ENCODE data around the gene ELF3.
"Not testable (repeated sequence)": the region's sequence is repeated elsewhere in the genome, so short reads cannot be mapped to it uniquely, and the experiment has no call there.

Gene ELF3

GRCh38 chr1:202010180-202011015 lies at the start of gene ELF3:
ELF3 (plus strand) TSS chr1:202010587; CDS start chr1:202011137, 550 bp downstream.
- peak within 1 kb of the TSS in 13 of 21 experiments; percentile 1 to 78 (median 41) for H3K27ac ChIP-seq
- peak within 1 kb of the TSS in 3 of 7 experiments; percentile 9 to 41 (median 10) for H3K4me3 ChIP-seq

DNA sequence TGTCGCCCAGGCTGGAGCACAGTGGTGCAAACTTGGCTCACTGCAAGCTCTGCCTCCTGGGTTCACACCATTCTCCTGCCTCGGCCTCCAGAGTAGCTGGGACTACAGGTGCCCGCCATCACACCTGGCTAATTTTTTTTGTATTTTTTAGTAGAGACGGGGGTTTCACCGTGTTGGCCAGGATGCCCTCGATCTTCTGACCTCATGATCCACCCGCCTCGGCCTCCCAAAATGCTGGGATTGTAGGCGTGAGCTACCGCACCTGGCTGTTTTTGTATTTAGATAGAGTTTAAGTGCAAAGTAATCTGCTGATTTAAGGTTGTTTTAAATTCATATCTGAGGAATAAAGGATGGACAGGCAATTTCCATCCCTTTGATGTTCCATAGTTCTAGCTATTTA lies 48.0 kb upstream of the ELF3 start:
- H3K27ac ChIP-seq, H3K4me3 ChIP-seq: not testable (repeated sequence)

GRCh38 chr1:201964261-201964660 lies 46.1 kb upstream of the ELF3 start:
- Histone ChIP-seq H3K27ac (no peak overlapping the region), H3K4me3 (no peak overlapping the region)

- no peak overlapping the region for H3K27ac ChIP-seq
- H3K4me3 ChIP-seq = no peak overlapping the region
Measured at GRCh38 chr1:201966171-201966570, 44.2 kb upstream of the ELF3 start.

DNA sequence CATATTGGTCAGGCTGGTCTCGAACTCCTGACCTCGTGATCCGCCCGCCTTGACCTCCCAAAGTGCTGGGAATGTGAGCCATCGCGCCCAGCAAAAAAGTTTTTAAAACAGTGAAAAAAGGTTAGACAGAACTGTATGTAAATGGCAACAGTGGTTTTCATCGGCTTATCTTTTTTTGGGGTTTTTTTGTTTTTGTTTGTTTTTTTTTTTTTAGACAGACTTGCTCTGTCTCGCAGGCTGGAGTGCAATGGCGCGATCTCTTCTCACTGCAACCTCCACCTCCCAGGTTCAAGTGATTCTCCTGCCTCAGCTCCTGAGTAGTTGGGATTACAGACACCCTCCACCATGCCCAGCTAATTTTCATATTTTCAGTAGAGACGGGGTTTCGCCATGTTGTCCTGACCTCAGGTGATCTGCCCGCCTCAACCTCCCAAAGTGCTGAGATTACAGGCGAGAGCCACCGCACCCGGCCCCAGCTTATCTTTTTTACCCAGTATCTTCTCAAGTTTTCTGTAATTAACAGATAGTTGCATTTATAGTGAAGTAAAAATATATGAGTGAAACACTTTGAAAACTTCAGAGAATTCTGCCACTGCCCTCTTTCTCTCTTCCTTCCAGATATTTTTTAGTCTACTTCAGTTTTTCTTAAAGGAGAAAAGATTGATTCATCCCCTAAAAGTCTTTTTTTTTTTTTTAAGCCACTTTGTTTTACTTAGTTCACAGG lies 42.0 kb upstream of the ELF3 start:
- no peak overlapping the region for H3K27ac ChIP-seq
- H3K4me3 ChIP-seq = no peak overlapping the region

- Histone ChIP-seq H3K4me3 (no peak overlapping the region), H3K27ac (no peak overlapping the region)
Measured at GRCh38 chr1:201970334-201971159, 39.8 kb upstream of the ELF3 start.

GRCh38 chr1:201982082-201982622 lies 28.2 kb upstream of the ELF3 start:
- H3K4me3 ChIP-seq = peak overlapping the region; percentile 67 to 99 (median 85)

DNA sequence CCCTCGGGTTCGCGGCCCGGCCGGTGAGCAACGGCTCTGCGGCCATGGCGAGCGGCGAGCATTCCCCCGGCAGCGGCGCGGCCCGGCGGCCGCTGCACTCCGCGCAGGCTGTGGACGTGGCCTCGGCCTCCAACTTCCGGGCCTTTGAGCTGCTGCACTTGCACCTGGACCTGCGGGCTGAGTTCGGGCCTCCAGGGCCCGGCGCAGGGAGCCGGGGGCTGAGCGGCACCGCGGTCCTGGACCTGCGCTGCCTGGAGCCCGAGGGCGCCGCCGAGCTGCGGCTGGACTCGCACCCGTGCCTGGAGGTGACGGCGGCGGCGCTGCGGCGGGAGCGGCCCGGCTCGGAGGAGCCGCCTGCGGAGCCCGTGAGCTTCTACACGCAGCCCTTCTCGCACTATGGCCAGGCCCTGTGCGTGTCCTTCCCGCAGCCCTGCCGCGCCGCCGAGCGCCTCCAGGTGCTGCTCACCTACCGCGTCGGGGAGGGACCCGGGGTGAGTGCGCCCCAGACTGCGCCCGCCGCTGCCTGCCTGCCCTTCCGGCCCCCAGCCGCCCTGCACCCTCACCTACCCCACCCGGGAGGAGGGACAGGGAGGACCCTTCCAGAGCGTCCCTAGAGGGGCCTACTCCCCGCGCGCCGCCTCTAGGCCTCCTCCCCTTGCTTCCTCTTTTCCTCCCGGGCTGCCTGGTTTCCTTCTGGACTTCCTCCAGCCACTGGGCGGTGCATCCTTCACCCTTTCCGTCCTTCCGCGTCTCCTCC lies 27.6 kb upstream of the ELF3 start, which contains the start of gene RNPEP:
TSS of gene RNPEP (plus strand) at position 26 of the 757 bp plus-strand sequence. CDS start at position 45, 19 bp downstream.
- H3K27ac ChIP-seq = peak within 1 kb of the TSS; percentile 88 to 97 (median 92)
- peak within 1 kb of the TSS; percentile 67 to 99 (median 85) for H3K4me3 ChIP-seq

More at GRCh38 chr1:201982082-201982622, 28.2 kb upstream of the ELF3 start:
- peak overlapping the region in 16 of 21 experiments; percentile 88 to 97 (median 92) for H3K27ac ChIP-seq

DNA sequence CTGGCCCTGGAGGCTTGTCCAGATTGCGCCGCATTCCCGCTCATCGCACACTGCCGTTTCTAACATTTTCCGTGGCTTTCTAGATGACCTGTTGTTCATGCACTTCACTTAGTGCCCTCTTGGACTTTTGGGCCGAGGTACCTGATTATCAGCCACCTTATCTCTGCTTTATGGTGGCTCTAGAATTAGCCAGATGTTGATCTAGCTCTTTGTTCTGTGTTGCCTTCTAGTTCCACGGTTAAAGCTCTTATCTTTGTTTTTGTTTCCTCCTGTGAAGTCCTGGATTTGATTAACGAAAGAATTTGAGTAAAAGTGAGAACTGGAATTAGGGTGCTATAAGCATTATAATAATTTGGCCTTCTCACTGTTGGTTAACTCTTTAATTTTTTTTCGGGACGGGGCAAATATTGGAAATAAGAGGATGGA lies 27.0 kb upstream of the ELF3 start:
- Histone ChIP-seq H3K27ac (peak overlapping the region in 20 of 21 experiments; percentile 88 to 97 (median 92)), H3K4me3 (peak overlapping the region; percentile 67 to 99 (median 85))

DNA sequence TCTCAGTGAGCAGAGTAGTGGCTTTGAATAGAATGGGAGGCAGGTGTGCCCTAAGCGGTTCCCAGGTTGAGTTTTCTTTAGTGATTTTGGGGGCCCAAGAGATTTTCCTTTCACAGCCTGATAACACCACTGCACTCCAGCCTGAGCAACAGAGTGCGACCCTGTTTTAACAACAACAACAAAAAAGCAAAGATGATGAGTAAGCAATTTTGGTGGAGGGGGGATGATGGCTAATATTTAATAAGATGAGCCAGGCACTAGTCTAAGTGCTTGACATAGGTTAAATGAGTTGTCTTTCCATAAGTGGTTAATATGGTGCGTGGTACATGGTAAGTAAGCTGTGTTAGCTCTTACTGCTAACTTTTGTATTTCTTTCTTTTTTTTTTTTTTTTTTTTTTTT lies 25.9 kb upstream of the ELF3 start:
- Histone ChIP-seq H3K27ac (no peak overlapping the region), H3K4me3 (no peak overlapping the region)

DNA sequence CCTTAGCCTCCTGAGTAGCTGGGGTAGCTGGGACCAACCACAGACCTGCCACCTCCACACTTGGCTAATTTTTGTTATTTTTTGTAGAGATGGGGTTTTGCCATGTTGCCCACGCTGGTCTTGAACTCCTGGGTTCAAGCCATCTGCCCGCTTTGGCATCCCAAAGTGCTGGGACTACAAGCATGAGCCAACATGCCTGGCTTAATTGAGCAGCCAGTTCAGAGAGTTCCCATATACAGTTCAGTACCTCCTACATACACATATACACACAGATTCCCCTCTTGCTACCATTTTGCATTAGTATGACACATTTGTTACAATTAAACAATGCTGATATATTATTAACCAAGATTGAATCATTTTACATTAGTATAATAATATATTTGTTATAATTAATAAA lies 25.0 kb upstream of the ELF3 start:
- Histone ChIP-seq H3K4me3 (no peak overlapping the region), H3K27ac (no peak overlapping the region)

- Histone ChIP-seq H3K27ac (no peak overlapping the region), H3K4me3 (no peak overlapping the region)
Measured at GRCh38 chr1:201988601-201989000, 21.8 kb upstream of the ELF3 start.

- no peak overlapping the region for H3K4me3 ChIP-seq
- no peak overlapping the region for H3K27ac ChIP-seq
Measured at GRCh38 chr1:201989354-201990128, 20.8 kb upstream of the ELF3 start.

GRCh38 chr1:201990427-201990826 lies 20.0 kb upstream of the ELF3 start:
- Histone ChIP-seq H3K27ac (no peak overlapping the region), H3K4me3 (no peak overlapping the region)

GRCh38 chr1:201999625-202000238 lies 10.7 kb upstream of the ELF3 start:
- no peak overlapping the region for H3K4me3 ChIP-seq

GRCh38 chr1:202002507-202002906 lies 7.9 kb upstream of the ELF3 start:
- H3K27ac ChIP-seq = no peak overlapping the region
- no peak overlapping the region for H3K4me3 ChIP-seq

More at GRCh38 chr1:201999625-202000238, 10.7 kb upstream of the ELF3 start:
- H3K27ac ChIP-seq = no peak overlapping the region

DNA sequence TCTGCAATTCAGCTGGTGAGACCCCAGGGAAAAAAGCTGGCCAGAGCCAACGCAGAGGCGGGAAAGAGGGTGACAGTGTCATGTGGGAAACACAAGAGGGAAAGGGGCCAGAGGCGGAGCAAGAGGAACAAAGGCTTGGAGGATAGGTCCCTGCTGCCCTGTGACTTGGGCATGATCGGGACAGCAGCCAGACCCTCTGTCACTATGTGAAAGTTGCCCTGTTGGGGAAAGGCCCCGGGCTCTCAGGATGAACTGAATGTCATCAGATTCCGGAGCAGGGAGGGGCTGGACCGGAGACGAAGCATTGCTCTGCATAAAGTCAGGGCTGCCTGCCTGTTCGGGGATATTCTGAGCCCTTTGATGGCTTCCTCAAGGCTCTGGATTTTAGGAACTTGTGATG lies 5.7 kb upstream of the ELF3 start:
- Histone ChIP-seq H3K4me3 (no peak overlapping the region), H3K27ac (no peak overlapping the region)

DNA sequence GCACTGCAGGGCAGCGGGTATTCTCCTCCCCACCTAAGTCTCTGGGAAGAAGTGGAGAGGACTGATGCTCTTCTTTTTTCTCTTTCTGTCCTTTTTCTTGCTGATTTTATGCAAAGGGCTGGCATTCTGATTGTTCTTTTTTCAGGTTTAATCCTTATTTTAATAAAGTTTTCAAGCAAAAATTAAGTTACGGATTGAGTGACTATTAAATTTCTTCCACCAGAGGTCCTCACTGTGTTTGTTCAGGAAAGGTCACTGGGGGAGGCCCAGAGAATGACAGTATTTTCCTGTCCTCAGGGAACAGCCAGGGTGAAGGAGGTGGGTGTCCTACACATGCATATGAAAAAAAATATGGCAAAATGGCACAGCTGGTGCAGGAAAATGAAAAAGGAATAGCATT lies 4.4 kb upstream of the ELF3 start:
- no peak overlapping the region for H3K4me3 ChIP-seq

More for the DNA sequence above, 4.4 kb upstream of the ELF3 start:
- H3K27ac ChIP-seq = peak overlapping the region in 1 of 21 experiments; percentile 17

Measured in skin epidermis (tissue), 12 donors.